ENCODE results near the gene P2RY2. TPM values are rescaled to one million over a fixed set of nuclear protein-coding genes. Genes with fewer than 3 reads are reported as not detected.

The P2RY2 gene
- total RNA-seq, 1 donor from 2014 or later: 18.3 TPM

GRCh38 chr11:73234471-73235181 is 16.5 kb downstream of the P2RY2 start:
- intact Hi-C loops (cut with DNase I): no loop called here
- Histone ChIP-seq H3K4me1 (peaks cover 0 to 10% of the 10 kb centered on the region in 2 donors), H3K9me3 (no peaks in the 10 kb centered on the region), H3K27me3 (no peaks in the 10 kb centered on the region), H3K27ac (no peak overlapping the region), H3K4me3 (no peak overlapping the region), H3K36me3 (no peaks in the 10 kb centered on the region)
- TF ChIP-seq, protein P1, sequence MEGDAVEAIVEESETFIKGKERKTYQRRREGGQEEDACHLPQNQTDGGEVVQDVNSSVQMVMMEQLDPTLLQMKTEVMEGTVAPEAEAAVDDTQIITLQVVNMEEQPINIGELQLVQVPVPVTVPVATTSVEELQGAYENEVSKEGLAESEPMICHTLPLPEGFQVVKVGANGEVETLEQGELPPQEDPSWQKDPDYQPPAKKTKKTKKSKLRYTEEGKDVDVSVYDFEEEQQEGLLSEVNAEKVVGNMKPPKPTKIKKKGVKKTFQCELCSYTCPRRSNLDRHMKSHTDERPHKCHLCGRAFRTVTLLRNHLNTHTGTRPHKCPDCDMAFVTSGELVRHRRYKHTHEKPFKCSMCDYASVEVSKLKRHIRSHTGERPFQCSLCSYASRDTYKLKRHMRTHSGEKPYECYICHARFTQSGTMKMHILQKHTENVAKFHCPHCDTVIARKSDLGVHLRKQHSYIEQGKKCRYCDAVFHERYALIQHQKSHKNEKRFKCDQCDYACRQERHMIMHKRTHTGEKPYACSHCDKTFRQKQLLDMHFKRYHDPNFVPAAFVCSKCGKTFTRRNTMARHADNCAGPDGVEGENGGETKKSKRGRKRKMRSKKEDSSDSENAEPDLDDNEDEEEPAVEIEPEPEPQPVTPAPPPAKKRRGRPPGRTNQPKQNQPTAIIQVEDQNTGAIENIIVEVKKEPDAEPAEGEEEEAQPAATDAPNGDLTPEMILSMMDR (IDR thresholded peaks at IDR 0.05): no peak
- DNase-seq (ENCODE audit: low spot score in 2 of 2): peak; percentile 0 to 60

GRCh38 chr11:73235236-73235786 is 17.2 kb downstream of the P2RY2 start:
- Histone ChIP-seq H3K36me3 (no peaks in the 10 kb centered on the region), H3K9me3 (no peaks in the 10 kb centered on the region), H3K4me3 (no peak overlapping the region), H3K27ac (no peak overlapping the region), H3K27me3 (no peaks in the 10 kb centered on the region), H3K4me1 (peaks cover 1 to 13% of the 10 kb centered on the region in 2 donors)
- intact Hi-C loops (cut with DNase I): no loop called here
- TF ChIP-seq, protein P1 (IDR thresholded peaks at IDR 0.05): no peak
- no peak for DNase-seq (ENCODE audit: low spot score in 2 of 2)

DNA sequence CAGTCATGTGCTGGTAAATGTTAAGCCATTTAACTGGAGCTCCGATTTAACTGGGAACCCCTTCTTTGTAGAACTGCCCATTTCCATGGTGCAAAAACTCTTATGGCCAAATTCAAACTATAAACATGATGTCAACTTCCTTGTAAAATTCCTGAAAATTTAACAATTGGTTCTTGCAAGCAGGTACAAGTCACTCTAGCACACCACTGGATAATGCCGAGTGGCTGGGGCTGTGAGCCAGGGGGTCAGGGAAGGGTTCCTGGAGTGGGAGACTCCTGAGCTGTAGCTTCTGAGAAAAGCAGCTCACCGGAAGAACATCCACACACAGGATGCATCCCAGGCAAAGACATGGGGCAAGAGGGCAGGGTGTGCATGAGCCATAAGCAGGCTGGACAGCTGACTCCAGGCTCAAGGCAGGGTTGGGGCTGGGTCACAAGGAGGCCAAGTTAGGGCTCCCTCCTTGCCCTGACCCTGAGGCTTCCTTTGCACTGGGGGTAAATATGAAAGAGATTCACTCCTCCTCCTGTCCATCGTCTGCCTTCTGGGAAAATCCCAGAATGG is 18.2 kb downstream of the P2RY2 start:
- Histone ChIP-seq H3K4me1 (peaks cover 5 to 18% of the 10 kb centered on the region in 2 donors), H3K27ac (peak overlapping the region; percentile 67 to 76), H3K4me3 (no peak overlapping the region), H3K27me3 (no peaks in the 10 kb centered on the region), H3K36me3 (no peaks in the 10 kb centered on the region), H3K9me3 (no peaks in the 10 kb centered on the region)
- TF ChIP-seq, protein P1 (IDR thresholded peaks at IDR 0.05): no peak
- intact Hi-C loops (cut with DNase I): no loop called here
- DNase-seq (ENCODE audit: low spot score in 2 of 2): no peak

- Histone ChIP-seq H3K27me3 (no peaks in the 10 kb centered on the region), H3K36me3 (no peaks in the 10 kb centered on the region), H3K9me3 (no peaks in the 10 kb centered on the region), H3K27ac (peak overlapping the region; percentile 67 to 76), H3K4me3 (no peak overlapping the region), H3K4me1 (peaks cover 5 to 18% of the 10 kb centered on the region in 2 donors)
- TF ChIP-seq, protein P1 (IDR thresholded peaks at IDR 0.05): peak; percentile 23 to 56 (median 41)
- DNase-seq (ENCODE audit: low spot score in 2 of 2): no peak
- intact Hi-C loops (cut with DNase I): loop anchor here (1.0 kb wide), 1 partner anchor 51 kb away; no protein-coding TSS in a partner anchor
Observed at GRCh38 chr11:73236854-73237253, 18.8 kb downstream of the P2RY2 start.

GRCh38 chr11:73237471-73238290 is 19.6 kb downstream of the P2RY2 start:
- H3K9me3 ChIP-seq: no peaks in the 10 kb centered on the region
- H3K4me1 ChIP-seq: peaks cover 5 to 18% of the 10 kb centered on the region in 2 donors
- no peaks in the 10 kb centered on the region for H3K36me3 ChIP-seq
- H3K27ac ChIP-seq: peak overlapping the region; percentile 67 to 76
- no peak overlapping the region for H3K4me3 ChIP-seq
- peak; percentile 51 to 87 for DNase-seq (ENCODE audit: low spot score in 2 of 2)
- intact Hi-C loops (cut with DNase I): loop anchor here (1.0 kb wide), 1 partner anchor 51 kb away; no protein-coding TSS in a partner anchor
- TF ChIP-seq, protein P1 (IDR thresholded peaks at IDR 0.05): no peak
- no peaks in the 10 kb centered on the region for H3K27me3 ChIP-seq

All from ascending aorta (tissue), 2 donors.